Naive B cell (primary cell): ENCODE measurements around the gene AP4S1. TPM values are rescaled to one million over a fixed set of nuclear protein-coding genes. Genes with fewer than 3 reads are reported as not detected.

Experiments
- ATAC-seq, 2 donors: fragments of 150-1000 bp; cut with Tn5 transposase; 2 replicates each; pipeline ENCODE4 v1.10.0; 2021; ENCODE audit warnings: low read depth in 2 of 2, mild to moderate bottlenecking in 2 of 2, moderate library complexity in 2 of 2
- DNase-seq: peaks from one replicate; pipeline ENCODE4 v3.0.0; 2022
- H3K27ac Mint-ChIP-seq, 6 donors: one replicate each; pipeline ENCODE4 v1.8.0; 2020 to 2022; ENCODE audit warnings: mild to moderate bottlenecking in 6 of 6, mixed read lengths in 6 of 6, moderate library complexity in 5 of 6, inconsistent platforms in 2 of 6
- H3K27me3 Mint-ChIP-seq, 3 donors: one replicate each; pipeline ENCODE4 v1.8.0; 2021 to 2022; ENCODE audit warnings: mixed read lengths in 3 of 3, mild to moderate bottlenecking in 1 of 3
- H3K36me3 Mint-ChIP-seq, 2 donors: one replicate each; pipeline ENCODE4 v1.8.0; 2020 to 2022; ENCODE audit warnings: mixed read lengths in 2 of 2, inconsistent platforms in 1 of 2, mild to moderate bottlenecking in 1 of 2
- H3K4me1 Mint-ChIP-seq, 3 donors: one replicate each; pipeline ENCODE4 v1.8.0; 2020 to 2022; ENCODE audit warnings: mixed read lengths in 3 of 3, inconsistent platforms in 1 of 3, mild to moderate bottlenecking in 1 of 3, moderate library complexity in 1 of 3
- H3K4me3 Mint-ChIP-seq, 8 donors: one replicate each; pipeline ENCODE4 v1.8.0; 2020 to 2022; ENCODE audit warnings: mild to moderate bottlenecking in 8 of 8, mixed read lengths in 8 of 8, moderate library complexity in 8 of 8, inconsistent platforms in 2 of 8
- H3K9me3 Mint-ChIP-seq, 7 donors: one replicate each; pipeline ENCODE4 v1.8.0; 2020 to 2022; ENCODE audit warnings: mixed read lengths in 7 of 7, mild to moderate bottlenecking in 5 of 7, inconsistent platforms in 2 of 7, moderate library complexity in 1 of 7
- polyA plus RNA-seq, 6 donors: library from polyadenylated mRNA; unstranded; fragments of 300-500 nt; fragmentation: Illumina TruSeq; gene quantifications; one replicate each; pipeline ENCODE4 v1.2.3, GENCODE V29; 2021; ENCODE audit warnings: low read depth in 6 of 6

The AP4S1 gene
- polyA plus RNA-seq, 6 donors from 2014 or later: 6.2 to 13.5 (median 8.7) TPM

DNA sequence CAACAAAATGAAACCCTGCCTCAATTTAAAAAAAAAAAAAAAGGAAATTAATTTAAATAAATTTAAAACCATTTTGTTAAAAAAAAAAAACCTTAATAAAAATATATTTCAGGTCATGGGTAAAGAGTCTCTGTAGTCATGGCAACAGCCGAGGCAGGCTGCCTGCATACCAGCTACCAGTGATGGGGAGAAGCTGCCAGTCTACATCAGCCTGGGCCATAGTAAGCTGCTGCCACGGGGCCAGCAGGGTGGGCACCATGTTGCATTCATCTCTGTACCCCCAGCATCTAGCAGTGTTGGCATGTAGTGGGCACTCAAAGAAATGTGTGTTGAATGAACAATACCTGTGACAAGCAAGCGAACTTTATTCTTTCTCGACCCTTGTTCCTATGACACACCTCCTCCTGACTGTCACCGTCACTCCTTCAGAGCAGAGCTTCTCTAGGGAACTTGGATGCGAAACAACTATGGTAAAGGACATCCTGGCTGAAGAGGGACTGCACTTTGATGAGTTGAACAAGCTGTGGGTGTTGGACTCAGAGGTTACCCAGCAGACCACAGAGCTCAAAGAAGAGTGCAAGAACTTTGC lies 7.3 kb upstream of the AP4S1 start:
- Mint-ChIP-seq H3K4me1 (peaks cover 15 to 44% (median 32%) of the 10 kb centered on the region in 3 donors), H3K9me3 (no peaks in the 10 kb centered on the region), H3K27ac (peak overlapping the region in 2 of 6 donors; percentile 36 to 83), H3K4me3 (no peak overlapping the region), H3K36me3 (peaks cover 0 to 5% of the 10 kb centered on the region in 2 donors), H3K27me3 (no peaks in the 10 kb centered on the region)
- ATAC-seq (no peak), DNase-seq (no peak)

DNA sequence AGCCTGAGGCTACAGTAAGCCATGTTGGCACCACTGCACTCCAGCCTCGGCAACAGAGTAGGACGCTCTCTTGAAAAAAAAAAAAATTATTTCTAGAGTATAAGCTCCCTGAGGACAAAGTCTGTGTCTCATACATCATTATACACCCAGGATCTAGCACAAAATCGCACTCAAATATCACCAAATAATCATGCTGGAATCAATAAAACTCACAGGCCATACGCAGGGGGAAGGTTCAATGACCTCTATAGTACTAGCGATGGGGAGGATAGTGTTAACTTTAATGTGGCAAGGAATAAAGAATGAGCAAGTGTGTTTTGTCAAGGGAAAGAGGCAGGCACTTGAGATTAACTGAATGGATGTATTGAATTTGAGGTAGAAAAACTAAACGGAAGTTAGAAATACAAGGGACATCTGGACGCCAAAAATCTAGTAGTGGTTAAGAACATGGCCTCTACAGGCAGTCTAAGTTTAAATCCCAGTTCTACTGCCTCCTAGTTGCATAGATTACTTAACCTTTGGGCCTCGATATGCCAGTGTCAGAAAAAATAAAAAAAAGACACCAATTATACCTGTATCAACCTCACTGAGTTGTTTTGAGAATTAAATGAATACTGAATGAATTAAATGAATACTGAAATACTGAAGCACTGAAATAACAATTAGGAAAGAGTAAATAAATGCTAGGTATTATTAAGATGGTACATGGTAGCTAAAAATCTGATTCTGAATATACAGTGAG lies 4.4 kb upstream of the AP4S1 start:
- DNase-seq: no peak
- no peak for ATAC-seq
- Mint-ChIP-seq H3K36me3 (peaks cover 0 to 5% of the 10 kb centered on the region in 2 donors), H3K9me3 (no peaks in the 10 kb centered on the region), H3K27ac (peak overlapping the region in 2 of 6 donors; percentile 6 to 86), H3K27me3 (no peaks in the 10 kb centered on the region), H3K4me3 (peak overlapping the region in 3 of 8 donors; percentile 22 to 75 (median 40)), H3K4me1 (peaks cover 25 to 51% (median 46%) of the 10 kb centered on the region in 3 donors)

DNA sequence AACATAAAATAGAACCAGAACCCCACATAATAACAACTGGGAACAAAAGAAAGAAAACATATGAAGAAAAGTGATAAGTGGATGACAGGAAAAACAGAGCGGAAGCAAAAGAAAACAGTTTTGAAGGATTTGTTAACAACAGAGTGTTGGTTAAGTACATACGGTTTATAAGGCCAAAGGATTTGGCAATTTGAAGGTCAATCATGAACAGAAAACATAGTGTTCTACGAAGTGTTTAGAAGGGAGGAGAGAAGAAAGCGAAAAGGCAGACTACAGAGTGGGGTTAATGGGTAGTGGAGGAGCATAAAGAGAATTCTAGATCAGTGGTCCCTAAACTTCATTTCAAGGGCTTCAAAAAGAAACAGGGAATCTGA lies 3.9 kb upstream of the AP4S1 start:
- ATAC-seq (no peak), DNase-seq (no peak)
- Mint-ChIP-seq H3K27ac (peak overlapping the region in 3 of 6 donors; percentile 6 to 86 (median 30)), H3K9me3 (no peaks in the 10 kb centered on the region), H3K4me1 (peaks cover 22 to 53% (median 43%) of the 10 kb centered on the region in 3 donors), H3K4me3 (peak overlapping the region in 2 of 8 donors; percentile 22 to 75), H3K27me3 (no peaks in the 10 kb centered on the region), H3K36me3 (peaks cover 0 to 5% of the 10 kb centered on the region in 2 donors)

GRCh38 chr14:31022386-31022785 lies 3.1 kb upstream of the AP4S1 start:
- Mint-ChIP-seq H3K4me1 (peaks cover 30 to 60% (median 51%) of the 10 kb centered on the region in 3 donors), H3K27ac (peak overlapping the region in 1 of 6 donors; percentile 20), H3K36me3 (peaks cover 0 to 5% of the 10 kb centered on the region in 2 donors), H3K4me3 (peak overlapping the region in 1 of 8 donors; percentile 88), H3K27me3 (no peaks in the 10 kb centered on the region), H3K9me3 (no peaks in the 10 kb centered on the region)
- no peak for ATAC-seq
- DNase-seq: no peak

GRCh38 chr14:31024010-31024480 lies 1.4 kb upstream of the AP4S1 start:
- Mint-ChIP-seq H3K4me3 (peak overlapping the region in 5 of 8 donors; percentile 8 to 95 (median 63)), H3K27me3 (no peaks in the 10 kb centered on the region), H3K4me1 (peaks cover 31 to 55% (median 52%) of the 10 kb centered on the region in 3 donors), H3K27ac (peak overlapping the region in 4 of 6 donors; percentile 71 to 92 (median 78)), H3K9me3 (no peaks in the 10 kb centered on the region), H3K36me3 (peaks cover 0 to 5% of the 10 kb centered on the region in 2 donors)
- no peak for DNase-seq
- ATAC-seq: no peak

GRCh38 chr14:31024577-31025366 lies 677 bp upstream of the AP4S1 start:
- peaks cover 0 to 5% of the 10 kb centered on the region in 2 donors for H3K36me3 Mint-ChIP-seq
- H3K27me3 Mint-ChIP-seq: no peaks in the 10 kb centered on the region
- DNase-seq (no peak), ATAC-seq (no peak)
- H3K4me1 Mint-ChIP-seq: peaks cover 35 to 54% (median 52%) of the 10 kb centered on the region in 3 donors
- peak overlapping the region; percentile 85 to 95 (median 92) for H3K27ac Mint-ChIP-seq
- peak overlapping the region; percentile 87 to 99 (median 93) for H3K4me3 Mint-ChIP-seq
- H3K9me3 Mint-ChIP-seq: no peaks in the 10 kb centered on the region

- Mint-ChIP-seq H3K27me3 (no peaks in the 10 kb centered on the region), H3K4me1 (peaks cover 39 to 55% (median 52%) of the 10 kb centered on the region in 3 donors), H3K36me3 (peaks cover 0 to 5% of the 10 kb centered on the region in 2 donors), H3K27ac (peak within 1 kb of the TSS; percentile 92 to 98 (median 95)), H3K9me3 (no peaks in the 10 kb centered on the region), H3K4me3 (peak within 1 kb of the TSS; percentile 92 to 99 (median 98))
- DNase-seq (no peak), ATAC-seq (no peak)
These were observed 614 bp downstream of the AP4S1 start, which contains the start of gene STRN3 for GRCh38 chr14:31026077-31026449. Gene STRN3 (minus strand): TSS chr14:31026379. CDS start chr14:31026185, 194 bp downstream.

- ATAC-seq (peak; percentile 89 to 91), DNase-seq (peak; percentile 92)
- peak overlapping the region; percentile 92 to 99 (median 98) for H3K4me3 Mint-ChIP-seq
- H3K36me3 Mint-ChIP-seq: peaks cover 0 to 2% of the 10 kb centered on the region in 2 donors
- H3K4me1 Mint-ChIP-seq: peaks cover 39 to 56% (median 54%) of the 10 kb centered on the region in 3 donors
- no peaks in the 10 kb centered on the region for H3K9me3 Mint-ChIP-seq
- peak overlapping the region; percentile 63 to 98 (median 95) for H3K27ac Mint-ChIP-seq
- no peaks in the 10 kb centered on the region for H3K27me3 Mint-ChIP-seq
These were observed 1.2 kb downstream of the AP4S1 start for GRCh38 chr14:31026450-31027235.

- ATAC-seq: no peak
- Mint-ChIP-seq H3K4me1 (peaks cover 42 to 55% (median 51%) of the 10 kb centered on the region in 3 donors), H3K27me3 (no peaks in the 10 kb centered on the region), H3K27ac (no peak overlapping the region), H3K9me3 (no peaks in the 10 kb centered on the region), H3K36me3 (no peaks in the 10 kb centered on the region), H3K4me3 (peak overlapping the region in 2 of 8 donors; percentile 96 to 98)
- no peak for DNase-seq
These were observed 2.4 kb downstream of the AP4S1 start for GRCh38 chr14:31027847-31028246.

- Mint-ChIP-seq H3K9me3 (no peaks in the 10 kb centered on the region), H3K36me3 (no peaks in the 10 kb centered on the region), H3K4me3 (peak overlapping the region in 1 of 8 donors; percentile 54), H3K27ac (peak overlapping the region in 2 of 6 donors; percentile 0 to 36), H3K27me3 (no peaks in the 10 kb centered on the region), H3K4me1 (peaks cover 40 to 51% (median 51%) of the 10 kb centered on the region in 3 donors)
- ATAC-seq (no peak), DNase-seq (no peak)
These were observed 3.8 kb downstream of the AP4S1 start for GRCh38 chr14:31029016-31029970.

- H3K4me3 Mint-ChIP-seq: peak overlapping the region in 1 of 8 donors; percentile 58
- no peaks in the 10 kb centered on the region for H3K27me3 Mint-ChIP-seq
- H3K27ac Mint-ChIP-seq: peak overlapping the region in 3 of 6 donors; percentile 22 to 74 (median 58)
- H3K9me3 Mint-ChIP-seq: no peaks in the 10 kb centered on the region
- no peaks in the 10 kb centered on the region for H3K36me3 Mint-ChIP-seq
- ATAC-seq: no peak
- no peak for DNase-seq
- H3K4me1 Mint-ChIP-seq: peaks cover 32 to 42% (median 39%) of the 10 kb centered on the region in 3 donors
These were observed 5.0 kb downstream of the AP4S1 start for GRCh38 chr14:31030469-31030868.
